Sigmoid colon (tissue), 7 donors: ENCODE data around the gene AGAP2. TPM values are rescaled to one million over a fixed set of nuclear protein-coding genes. Genes with fewer than 3 reads are reported as not detected.

ENCODE experiments used
- DNase-seq: peaks from one replicate; pipeline ENCODE4 v3.0.0-alpha.2; 2019
- H3K27ac ChIP-seq, 4 donors: fragments of 200-600 bp; sonication (generic); one replicate each; pipeline ENCODE4 v1.5.1; 2016 to 2019; ENCODE audit warnings: mild to moderate bottlenecking in 1 of 4
- H3K27me3 ChIP-seq, 3 donors: fragments of 200-600 bp; sonication (generic); one replicate each; pipeline ENCODE4 v1.5.1; 2019; ENCODE audit warnings: mild to moderate bottlenecking in 1 of 3
- H3K36me3 ChIP-seq, 4 donors: fragments of 200-600 bp; sonication (generic); one replicate each; pipeline ENCODE4 v1.5.1; 2016 to 2019
- H3K4me1 ChIP-seq, 4 donors: fragments of 200-600 bp; sonication (generic); one replicate each; pipeline ENCODE4 v1.5.1; 2017 to 2019
- H3K4me3 ChIP-seq, 4 donors: fragments of 200-600 bp; sonication (generic); one replicate each; pipeline ENCODE4 v1.5.1; 2017 to 2019; ENCODE audit warnings: mild to moderate bottlenecking in 2 of 4, moderate library complexity in 1 of 4
- H3K9me3 ChIP-seq, 4 donors: fragments of 200-600 bp in 3 of 4; sonication (generic) in 3 of 4; one replicate each; pipeline versions ENCODE4 v1.5.1 to v1.6.1; 2013 to 2019
- CTCF ChIP-seq, 4 experiments: fragments of 450-650 bp in 3 of 4; fragments of 200-600 bp in 1 of 4; IDR thresholded peaks; one replicate each; pipeline ENCODE4 v1.5.1; 2016 to 2019; ENCODE audit warnings: antibody characterized with exemption in 4 of 4, mild to moderate bottlenecking in 3 of 4, moderate library complexity in 2 of 4
- EP300 ChIP-seq, 4 donors: sonication (generic); formaldehyde crosslinking; IDR thresholded peaks; one replicate each; pipeline ENCODE4 v1.6.1; 2017; ENCODE audit warnings: antibody characterized with exemption in 4 of 4
- POLR2A ChIP-seq, 2 donors: fragments of 450-650 bp; IDR thresholded peaks; one replicate each; pipeline ENCODE4 v1.6.1; 2016; ENCODE audit warnings: antibody characterized with exemption in 2 of 2, mild to moderate bottlenecking in 2 of 2, moderate library complexity in 2 of 2
- POLR2AphosphoS5 ChIP-seq, 4 donors: sonication (generic); formaldehyde crosslinking; IDR thresholded peaks; one replicate each; pipeline ENCODE4 v1.6.1; 2017; ENCODE audit warnings: antibody characterized with exemption in 4 of 4
- WGBS, 2 donors: extraction: QIAGEN DNeasy Blood & Tissue Kit; methylation state at CpG; one replicate each; pipeline ENCODE4 v1.1.7; 2013; 5-methylcytosine and 5-hydroxymethylcytosine counted together
- intact Hi-C: fragments of 100-400 bp; cut with DNase I; formaldehyde crosslinking; loops from one replicate; pipeline ENCODE4 v1.15.1; 2023
- polyA plus RNA-seq, 3 donors: library from polyadenylated mRNA; stranded (reverse); fragments of 200-250 nt; gene quantifications; one replicate each; pipeline ENCODE4 v1.2.3, GENCODE V29; 2013
- total RNA-seq, 4 donors: library from RNA; depleted of rRNA; stranded (reverse); fragments of >200 nt; gene quantifications; one replicate each; pipeline ENCODE4 v1.1.0, GENCODE V29; 2016
- donor health status: healthy with polysubstance abuse.
- donor health status: Bipolar disorder and iron deficiency.
- donor health status: healthy.

AGAP2 gene
- total and polyA plus RNA-seq, 7 donors, result under 0.01 to 6.4 (median 1.4) TPM

GRCh38 chr12:57750561-57751431 lies 12.3 kb upstream of the AGAP2 start:
- H3K27ac ChIP-seq, result peak overlapping the region; percentile 86 to 91 (median 90)
- H3K36me3 ChIP-seq, result peaks cover 0 to 48% (median 20%) of the 10 kb centered on the region in 4 donors
- H3K4me1 ChIP-seq, result peaks cover 0 to 38% (median 29%) of the 10 kb centered on the region in 4 donors
- peak; percentile 63 for DNase-seq
- intact Hi-C loops, result no loop called here
- no peak for TF ChIP-seq CTCF (IDR thresholded peaks at IDR 0.05)
- TF ChIP-seq EP300 (IDR thresholded peaks at IDR 0.05), result no peak
- no peak for TF ChIP-seq POLR2AphosphoS5 (IDR thresholded peaks at IDR 0.05)
- no peak for TF ChIP-seq POLR2A (IDR thresholded peaks at IDR 0.05)
- WGBS, 2 donors, result 91 to 92% methylated on average over 15 of the region's 15 CpGs
- H3K27me3 ChIP-seq, result no peaks in the 10 kb centered on the region
- peak overlapping the region; percentile 56 to 76 (median 68) for H3K4me3 ChIP-seq
- no peaks in the 10 kb centered on the region for H3K9me3 ChIP-seq

- intact Hi-C loops, result no loop called here
- TF ChIP-seq POLR2AphosphoS5 (IDR thresholded peaks at IDR 0.05) (no peak), POLR2A (IDR thresholded peaks at IDR 0.05) (no peak), CTCF (IDR thresholded peaks at IDR 0.05) (no peak), EP300 (IDR thresholded peaks at IDR 0.05) (no peak)
- H3K4me3 ChIP-seq, result no peak overlapping the region
- no peak overlapping the region for H3K27ac ChIP-seq
- WGBS, 2 donors, result 93 to 96% methylated on average over 5 of the region's 5 CpGs
- DNase-seq, result peak; percentile 53
- peaks cover 0 to 48% (median 20%) of the 10 kb centered on the region in 4 donors for H3K36me3 ChIP-seq
- no peaks in the 10 kb centered on the region for H3K9me3 ChIP-seq
- no peaks in the 10 kb centered on the region for H3K27me3 ChIP-seq
- H3K4me1 ChIP-seq, result peaks cover 0 to 32% (median 30%) of the 10 kb centered on the region in 4 donors
Measured at GRCh38 chr12:57749061-57749460, 10.5 kb upstream of the AGAP2 start.

DNA sequence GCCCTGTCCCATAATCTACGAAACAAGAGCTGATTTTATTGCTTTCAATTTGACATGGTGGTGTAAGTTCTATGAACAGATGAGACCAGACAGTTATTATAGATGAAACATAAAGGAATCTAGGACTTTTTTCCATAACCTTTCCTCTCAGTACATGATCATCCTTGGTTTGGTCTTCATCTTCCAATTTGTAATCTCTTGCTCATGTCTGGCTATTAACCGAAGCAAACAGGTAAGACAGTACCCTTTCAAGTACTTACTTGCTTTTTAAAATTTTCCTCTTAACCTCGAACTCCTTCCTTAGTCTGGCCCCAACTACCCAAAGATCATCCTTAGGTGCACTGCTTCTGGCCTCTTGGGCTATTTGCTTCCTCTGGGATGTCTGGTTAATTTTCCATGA lies 7.5 kb upstream of the AGAP2 start:
- 79 to 89% methylated on average over 3 of the region's 3 CpGs for WGBS, 2 donors
- intact Hi-C loops, result no loop called here
- DNase-seq, result no peak
- Histone ChIP-seq H3K27me3 (peaks cover 0 to 2% (median 0%) of the 10 kb centered on the region in 3 donors), H3K27ac (peak overlapping the region in 2 of 4 donors; percentile 89 to 95), H3K4me1 (peaks cover 0 to 19% (median 18%) of the 10 kb centered on the region in 4 donors), H3K36me3 (peaks cover 0 to 48% (median 20%) of the 10 kb centered on the region in 4 donors), H3K9me3 (no peaks in the 10 kb centered on the region), H3K4me3 (peak overlapping the region in 2 of 4 donors; percentile 70 to 75)
- TF ChIP-seq POLR2AphosphoS5 (IDR thresholded peaks at IDR 0.05), result no peak
- TF ChIP-seq EP300 (IDR thresholded peaks at IDR 0.05), result no peak
- no peak for TF ChIP-seq CTCF (IDR thresholded peaks at IDR 0.05)
- TF ChIP-seq POLR2A (IDR thresholded peaks at IDR 0.05), result no peak

- peaks cover 0 to 14% (median 13%) of the 10 kb centered on the region in 4 donors for H3K4me1 ChIP-seq
- peaks cover 0 to 42% (median 20%) of the 10 kb centered on the region in 4 donors for H3K36me3 ChIP-seq
- 47 to 61% methylated on average over 8 of the region's 8 CpGs for WGBS, 2 donors
- H3K27ac ChIP-seq, result peak overlapping the region; percentile 89 to 99 (median 92)
- intact Hi-C loops, result no loop called here
- TF ChIP-seq CTCF (IDR thresholded peaks at IDR 0.05) (no peak), POLR2AphosphoS5 (IDR thresholded peaks at IDR 0.05) (no peak), EP300 (IDR thresholded peaks at IDR 0.05) (no peak), POLR2A (IDR thresholded peaks at IDR 0.05) (no peak)
- peaks cover 0 to 8% (median 0%) of the 10 kb centered on the region in 3 donors for H3K27me3 ChIP-seq
- DNase-seq, result peak; percentile 65
- peak overlapping the region; percentile 65 to 98 (median 72) for H3K4me3 ChIP-seq
- no peaks in the 10 kb centered on the region for H3K9me3 ChIP-seq
Measured at GRCh38 chr12:57745485-57745881, 6.9 kb upstream of the AGAP2 start.
